Activated CD8-positive, alpha-beta memory T cell treated with anti-CD3 and anti-CD28 coated beads, Interleukin-2, amount 50 U/mL, for 48 hours (primary cell): ENCODE data around the gene GPC6.

Experiments
- DNase-seq: peaks from one replicate; pipeline ENCODE4 v3.0.0-alpha.2; 2020

GPC6 gene

DNA sequence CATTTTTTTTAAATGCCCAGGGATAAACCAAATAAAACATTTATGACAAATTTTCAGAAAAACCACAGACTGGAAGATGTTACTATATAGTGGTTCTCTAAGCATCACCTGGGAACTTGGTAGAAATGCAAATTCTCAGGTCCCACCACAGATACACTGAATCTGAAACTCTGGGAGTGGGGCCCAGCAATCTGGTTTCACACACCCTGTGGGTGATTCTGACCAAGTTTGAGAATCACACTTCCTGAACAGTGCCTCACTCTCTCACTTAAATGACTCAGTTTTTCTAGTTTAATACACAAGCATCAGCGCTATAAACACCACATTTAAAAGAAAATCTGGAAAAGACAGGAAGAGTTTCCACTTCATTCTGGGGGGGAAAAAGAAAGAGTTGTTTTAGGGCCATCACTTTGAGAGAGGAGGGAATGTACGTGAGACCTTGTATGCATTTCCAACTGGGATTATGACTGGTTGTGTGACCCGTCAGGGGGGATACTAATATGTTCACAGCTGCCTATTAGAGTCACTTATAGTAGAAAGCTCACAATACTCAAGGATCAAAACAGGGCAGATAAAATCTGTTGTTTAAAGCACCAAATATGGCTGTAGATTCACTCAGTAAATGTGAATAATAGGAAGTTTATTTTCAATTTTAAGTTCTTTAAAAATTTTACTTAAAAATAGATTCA, 567.7 kb downstream of the GPC6 start:
- DNase-seq: peak; percentile 66

DNA sequence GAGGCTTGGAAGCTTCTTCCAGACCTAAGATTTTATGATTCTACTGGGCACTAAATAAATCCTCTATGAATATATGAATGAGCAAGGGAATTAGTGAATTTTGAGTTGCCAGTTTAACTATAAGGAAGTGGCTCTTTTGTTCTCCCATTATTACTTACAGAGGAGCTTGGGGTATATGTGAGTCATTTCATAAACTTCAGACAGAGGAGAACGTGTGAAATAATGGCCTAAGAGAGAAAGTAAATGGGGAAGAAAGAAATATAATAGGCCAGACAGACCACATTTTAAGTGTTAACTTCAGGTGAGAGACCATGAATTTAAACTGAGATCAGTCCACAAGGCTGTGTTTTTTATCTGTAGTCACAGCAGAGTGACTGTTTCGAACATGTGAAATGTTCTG, 570.9 kb downstream of the GPC6 start:
- DNase-seq: no peak

DNA sequence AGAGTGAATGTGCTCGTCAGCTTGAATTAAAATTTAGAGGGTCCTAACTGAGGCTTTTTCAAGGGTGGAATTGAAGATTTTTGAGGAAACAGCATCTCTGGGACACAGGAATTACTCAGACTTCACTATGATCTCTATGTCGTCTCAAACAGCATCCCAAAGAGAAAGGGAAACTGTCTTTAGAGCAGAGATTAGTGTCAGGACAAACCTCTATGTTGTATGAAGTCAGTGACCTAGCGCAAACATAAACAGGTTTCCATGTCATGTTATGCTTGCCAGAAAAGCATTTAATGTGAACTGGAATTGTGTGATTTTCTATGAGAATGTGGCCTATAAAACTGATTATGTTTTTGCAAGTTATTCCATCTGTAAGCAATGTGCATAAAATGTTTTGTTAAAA, 573.7 kb downstream of the GPC6 start:
- DNase-seq: no peak

DNA sequence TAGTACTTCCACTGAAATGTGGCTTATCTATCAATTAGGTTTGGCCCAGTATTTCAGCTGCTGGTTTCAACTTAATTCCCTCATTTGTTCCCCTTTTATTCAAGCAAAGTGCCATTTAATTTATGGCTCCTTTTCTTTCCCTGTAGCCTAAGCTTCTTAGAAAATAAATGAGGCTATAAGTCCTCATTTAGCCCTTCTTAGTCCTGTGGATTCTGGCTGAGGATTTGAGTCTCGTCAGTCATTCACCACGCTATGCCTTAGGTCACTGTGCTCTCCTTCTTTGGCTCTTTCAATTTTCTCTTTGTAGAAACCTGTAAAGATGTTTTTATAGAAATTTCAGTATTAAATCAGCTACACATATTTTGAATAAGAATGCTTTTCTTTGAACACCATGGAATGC, 579.1 kb downstream of the GPC6 start:
- DNase-seq: no peak

DNA sequence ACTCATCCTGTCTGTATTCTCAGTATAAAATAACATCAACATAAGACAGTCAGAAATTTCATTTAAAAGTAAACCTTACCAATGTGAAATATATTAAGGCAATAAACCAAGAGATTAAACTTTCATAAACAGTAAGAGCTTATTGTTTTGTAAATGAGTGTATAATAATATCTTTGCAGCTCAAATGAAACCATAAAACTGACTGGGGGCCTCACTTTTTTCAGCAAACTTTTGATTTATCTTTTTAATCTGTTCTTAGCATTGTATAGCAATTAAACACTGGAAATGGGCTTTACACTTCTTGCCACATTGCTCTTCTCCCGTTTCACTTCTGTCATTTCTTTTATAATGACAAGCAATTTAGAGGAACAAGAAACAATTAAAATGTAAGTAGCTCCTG, 580.3 kb downstream of the GPC6 start:
- no peak for DNase-seq

DNA sequence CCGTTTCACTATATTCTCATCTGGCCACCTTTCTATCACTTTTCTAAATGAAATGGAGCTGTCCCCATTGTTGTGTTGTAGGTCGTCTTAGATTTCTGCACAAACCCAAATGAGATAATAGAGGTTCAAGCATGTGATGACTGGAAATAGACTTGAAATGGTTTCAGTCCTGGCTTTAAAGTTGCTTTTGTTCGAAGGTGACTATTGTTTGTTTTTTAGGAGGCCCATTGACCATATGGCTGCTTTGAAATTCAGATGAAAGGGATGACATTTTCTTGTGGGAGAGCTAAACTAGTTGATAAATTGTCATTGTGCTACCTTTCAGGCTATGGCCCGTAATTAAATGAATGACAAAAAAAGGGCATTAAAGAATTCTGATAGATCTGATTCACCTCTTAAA, 583.7 kb downstream of the GPC6 start:
- DNase-seq: no peak

DNA sequence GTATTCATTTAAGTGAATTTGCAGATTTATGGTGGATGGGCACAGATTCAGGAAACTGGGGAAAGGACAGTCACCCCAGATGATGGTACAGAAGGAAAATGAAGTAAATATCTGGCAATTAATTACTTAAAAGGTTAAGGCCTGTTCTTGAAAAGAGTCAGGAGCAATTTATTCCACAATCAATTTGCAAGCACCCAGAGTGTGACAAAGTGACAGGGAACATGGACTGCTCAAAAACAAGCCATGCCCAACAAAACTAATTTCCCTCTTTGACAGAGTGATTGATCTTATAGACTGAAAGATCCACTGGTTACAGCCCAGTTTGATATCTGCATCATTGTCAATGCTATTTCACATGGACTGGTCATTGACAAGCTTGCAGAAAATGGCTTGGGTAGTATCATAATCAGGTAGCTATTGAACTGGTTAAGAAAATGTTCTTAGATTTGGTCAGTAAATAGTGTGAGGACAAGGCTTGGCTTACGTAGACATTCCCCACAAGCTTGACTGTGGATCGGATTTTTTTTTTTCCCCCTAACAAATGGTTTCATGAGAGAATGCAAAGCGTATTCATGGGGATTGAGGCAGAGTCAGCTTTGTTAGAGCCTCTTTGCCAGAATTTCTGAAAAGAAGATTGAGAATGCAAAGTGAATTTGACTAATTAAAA, 584.6 kb downstream of the GPC6 start:
- no peak for DNase-seq

DNA sequence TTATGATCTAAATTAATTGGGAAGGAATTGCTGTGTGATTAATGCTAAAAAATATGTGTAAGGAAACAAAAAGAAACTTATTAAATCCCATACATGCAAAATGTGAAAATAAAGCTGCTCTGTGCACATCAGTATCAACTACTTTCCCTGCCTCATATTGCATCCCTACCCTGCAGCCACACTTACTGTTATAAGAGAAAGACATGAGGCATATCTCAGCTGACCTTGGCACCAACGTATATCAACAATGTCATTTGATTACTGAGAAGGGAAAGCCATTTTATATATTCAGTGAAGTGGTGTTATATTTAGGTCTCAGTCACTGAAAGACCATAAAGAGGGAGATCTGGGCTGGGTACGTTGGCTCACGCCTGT, 585.1 kb downstream of the GPC6 start:
- no peak for DNase-seq

DNA sequence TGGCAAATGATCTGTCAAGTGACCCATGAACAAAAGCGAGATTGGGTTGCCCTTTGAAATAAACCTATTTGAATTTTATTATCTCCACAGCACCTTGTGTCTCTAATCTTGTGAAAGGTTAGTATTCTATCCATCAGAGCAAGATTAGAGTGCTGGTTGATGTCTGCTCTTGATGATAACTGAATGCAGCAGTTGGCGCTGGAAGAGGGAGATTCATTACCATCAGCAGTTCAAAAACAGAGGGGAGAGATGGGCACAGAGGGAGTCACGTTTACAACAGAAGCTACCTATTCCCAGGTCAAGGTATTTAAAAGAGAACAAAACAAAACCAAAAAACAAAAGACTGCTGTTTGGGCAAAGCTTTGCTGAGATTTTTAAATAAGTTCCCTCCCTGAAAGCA, 588.1 kb downstream of the GPC6 start:
- no peak for DNase-seq

DNA sequence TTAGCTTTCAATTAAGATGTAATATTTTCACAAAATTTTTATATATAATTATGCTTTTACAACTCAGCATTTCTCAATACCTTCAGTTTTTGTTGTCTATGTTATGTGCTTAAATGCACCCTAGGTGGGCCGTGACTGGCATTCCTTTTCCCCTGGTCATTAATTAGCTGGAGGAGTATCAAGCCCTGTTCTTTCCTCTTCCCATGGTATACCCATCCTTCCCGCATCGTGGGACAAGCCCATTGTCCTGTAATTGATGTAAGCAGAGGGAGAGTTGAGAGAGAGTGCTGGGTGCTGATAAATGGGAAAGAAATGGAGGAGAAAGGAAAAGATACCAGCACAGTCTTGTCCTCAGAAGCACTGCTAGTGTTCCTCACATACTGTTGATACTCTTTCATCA, 591.7 kb downstream of the GPC6 start:
- no peak for DNase-seq

DNA sequence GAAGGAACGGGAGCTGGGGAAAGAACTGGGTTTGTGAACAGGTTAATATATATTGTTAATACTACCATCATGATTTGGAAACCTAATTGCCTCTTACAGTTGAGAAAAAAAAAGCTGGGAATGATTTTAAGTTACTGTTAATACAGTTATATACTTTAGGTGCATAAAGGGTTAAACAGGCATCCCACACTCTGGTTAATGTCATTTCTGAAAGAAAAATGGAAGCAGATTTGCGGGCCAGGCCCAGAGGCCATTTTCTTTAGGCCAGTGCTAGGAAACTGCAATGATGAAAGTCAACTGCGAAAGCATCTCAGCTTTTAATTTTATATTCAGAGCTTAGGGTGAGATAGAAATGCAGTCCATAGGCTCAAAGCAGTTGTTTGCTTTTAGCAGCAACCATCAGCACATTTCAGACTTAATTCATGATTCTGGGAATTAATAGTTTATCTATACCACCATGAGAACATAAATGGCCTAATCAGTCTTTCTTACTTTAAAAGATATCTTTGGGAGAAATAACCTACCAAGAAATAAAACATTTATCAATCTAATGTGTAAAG, 592.8 kb downstream of the GPC6 start:
- DNase-seq: no peak

DNA sequence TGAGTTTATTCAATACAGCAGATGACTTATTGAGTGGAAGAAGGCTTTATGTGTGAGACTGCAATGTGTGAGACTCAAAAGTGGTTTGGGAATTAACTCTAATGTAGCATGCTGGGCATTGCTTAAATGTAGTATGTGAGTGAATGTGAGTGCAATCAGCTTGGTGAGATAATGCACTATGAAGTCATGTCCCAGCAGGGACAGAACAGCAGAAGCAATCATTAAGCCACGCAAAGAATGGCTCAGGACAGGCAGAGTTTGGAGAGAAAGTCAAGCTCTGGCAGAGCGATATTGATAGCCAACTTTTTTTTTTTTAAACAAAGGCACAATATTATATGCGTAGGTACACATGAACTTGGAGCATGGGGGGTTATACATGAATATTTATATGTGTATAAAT, 597.7 kb downstream of the GPC6 start:
- DNase-seq: no peak

DNA sequence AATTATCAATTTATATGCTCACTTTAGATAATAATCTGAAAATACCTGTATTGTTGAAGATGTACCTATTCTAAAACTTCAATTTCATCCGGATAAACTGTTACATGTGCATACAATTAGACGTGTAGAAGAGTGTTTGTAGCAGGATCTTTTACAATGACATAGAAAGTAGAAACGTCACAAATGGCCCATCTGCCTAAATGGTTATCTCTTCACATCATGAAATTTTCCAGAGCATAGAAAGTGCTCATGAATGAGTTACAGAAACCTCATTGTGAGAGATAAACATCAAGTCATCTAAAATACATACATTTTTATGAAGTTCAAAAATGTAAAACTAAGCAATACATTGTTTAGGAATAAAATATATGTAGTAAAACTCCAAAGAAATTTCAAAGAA, 607.4 kb downstream of the GPC6 start:
- no peak for DNase-seq

DNA sequence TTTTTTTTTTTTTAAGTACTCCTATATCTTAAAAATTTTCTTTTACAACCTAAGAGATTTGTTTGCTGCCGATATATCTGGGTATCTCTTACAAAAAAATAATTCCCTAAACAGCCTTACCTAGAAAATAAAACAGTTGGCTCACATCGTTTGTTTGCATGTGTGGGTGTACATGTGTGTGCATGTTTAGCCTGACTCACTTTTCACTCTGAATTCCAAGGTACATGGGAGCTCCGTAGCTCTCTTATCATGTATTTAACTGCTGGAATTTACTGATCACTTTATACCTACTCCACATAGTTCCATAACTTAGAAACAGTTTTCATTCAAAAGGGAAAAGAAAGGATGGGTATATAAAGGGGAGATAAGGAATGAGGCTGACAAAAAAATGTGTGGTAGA, 616.5 kb downstream of the GPC6 start:
- DNase-seq: no peak

DNA sequence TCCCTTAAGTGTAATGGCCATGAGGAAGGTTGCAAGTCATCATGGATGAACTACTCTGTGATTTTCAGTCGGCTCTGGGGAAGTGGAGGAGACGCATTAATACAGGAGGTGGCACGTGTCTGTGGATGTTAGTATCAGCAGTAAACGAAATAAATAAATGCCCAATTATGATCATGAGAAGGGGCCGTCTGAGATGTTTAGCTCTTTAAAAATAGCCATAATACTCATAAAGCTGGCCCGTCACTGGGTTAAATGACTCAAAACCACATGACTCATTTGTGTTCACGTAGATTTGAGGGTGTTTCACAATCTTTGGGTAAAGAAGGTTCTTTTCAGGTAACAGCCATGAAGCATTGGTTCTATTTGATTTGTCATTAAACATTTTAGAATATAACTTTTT, 620.6 kb downstream of the GPC6 start:
- no peak for DNase-seq

DNA sequence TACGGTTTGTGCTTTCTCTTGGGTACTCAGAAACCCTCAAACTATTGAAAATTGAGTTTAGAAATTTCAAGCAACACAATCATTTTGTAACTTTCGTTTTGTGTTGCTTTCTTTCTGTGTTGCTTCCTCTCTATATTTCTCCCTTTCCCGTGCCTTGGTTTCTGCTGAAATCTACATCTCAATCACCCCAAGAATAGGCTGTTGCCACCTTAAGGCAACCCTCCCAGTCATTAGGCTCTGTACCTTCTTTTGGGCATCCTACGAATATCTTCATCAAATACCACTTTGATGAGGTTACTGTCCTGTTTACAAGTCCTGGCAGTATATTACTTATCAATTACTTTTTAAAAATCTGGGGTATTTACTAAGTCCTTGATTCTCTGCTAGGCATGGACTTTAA, 621.6 kb downstream of the GPC6 start:
- DNase-seq: no peak

DNA sequence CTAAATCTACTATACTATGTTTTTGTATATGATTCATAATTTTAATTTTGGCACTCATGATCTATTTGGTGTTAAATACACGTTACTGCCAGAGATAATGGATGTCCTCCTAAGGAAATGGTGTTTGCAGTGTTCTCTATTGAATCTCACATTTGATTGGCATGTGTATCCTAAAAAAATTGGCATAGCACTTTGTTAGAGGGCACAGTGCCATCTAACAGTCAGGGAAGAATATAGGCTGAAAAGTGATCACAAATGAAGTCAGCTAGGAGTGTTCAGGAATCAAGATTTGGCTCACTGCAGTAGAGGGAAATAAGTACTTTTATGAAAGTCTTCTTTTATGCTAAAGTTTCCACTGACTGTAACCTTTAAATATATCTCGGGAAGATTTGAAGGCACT, 624.6 kb downstream of the GPC6 start:
- DNase-seq: no peak

DNA sequence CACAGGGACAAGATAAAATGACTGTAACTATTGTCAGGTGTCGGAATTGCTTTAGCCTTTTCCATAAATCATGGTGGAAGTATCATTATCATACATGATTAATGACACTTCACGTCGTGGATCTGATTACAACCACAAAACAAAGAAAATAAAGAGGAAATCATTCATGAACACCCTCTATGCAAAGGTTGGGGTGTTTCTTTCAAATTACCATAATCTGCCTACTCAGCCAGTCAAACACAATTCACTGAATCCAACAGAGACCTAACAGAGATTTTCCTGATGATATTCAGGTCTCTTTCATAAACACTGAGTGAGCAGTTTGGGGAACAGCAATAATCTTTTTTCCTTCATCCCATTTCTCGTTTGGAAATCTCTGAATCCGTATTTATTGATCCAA, 627.3 kb downstream of the GPC6 start:
- DNase-seq: no peak

DNA sequence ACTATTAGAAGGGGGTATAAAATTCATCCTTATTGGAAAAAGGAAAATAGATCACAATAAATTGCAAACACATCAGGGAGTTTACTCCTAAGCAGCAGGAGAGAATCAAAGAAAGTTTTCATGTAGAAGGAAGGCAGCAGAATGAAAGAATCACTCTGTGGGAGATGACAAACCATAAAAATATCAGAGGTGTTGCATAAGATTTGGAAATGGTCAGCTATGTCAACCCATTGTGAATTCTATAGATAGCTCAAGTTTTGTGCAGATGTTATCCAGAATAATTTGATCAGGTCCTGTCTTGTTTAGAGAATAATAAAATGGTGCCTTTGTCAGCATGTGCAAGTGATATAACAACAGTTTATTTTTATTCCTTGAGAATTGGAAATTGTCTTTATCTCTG, 630.5 kb downstream of the GPC6 start:
- no peak for DNase-seq

DNA sequence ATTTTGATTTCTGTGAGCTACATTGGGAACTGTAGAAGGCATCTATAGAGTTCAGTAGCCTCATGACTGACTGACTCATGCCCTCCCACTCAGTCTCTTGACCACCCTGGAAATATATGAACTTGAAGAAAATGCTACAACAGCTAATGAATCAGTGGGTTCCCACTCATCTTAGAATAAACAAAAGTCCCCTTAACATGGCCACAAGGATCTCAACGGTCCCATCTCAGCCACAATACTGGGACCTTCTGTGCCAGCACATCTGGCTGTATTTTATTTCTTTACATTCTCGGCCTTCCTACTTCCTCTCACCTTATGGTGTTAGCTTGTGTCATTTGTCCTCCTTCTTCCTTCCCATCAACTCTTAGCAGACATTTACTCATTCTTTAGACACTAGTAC, 633.1 kb downstream of the GPC6 start:
- no peak for DNase-seq

DNA sequence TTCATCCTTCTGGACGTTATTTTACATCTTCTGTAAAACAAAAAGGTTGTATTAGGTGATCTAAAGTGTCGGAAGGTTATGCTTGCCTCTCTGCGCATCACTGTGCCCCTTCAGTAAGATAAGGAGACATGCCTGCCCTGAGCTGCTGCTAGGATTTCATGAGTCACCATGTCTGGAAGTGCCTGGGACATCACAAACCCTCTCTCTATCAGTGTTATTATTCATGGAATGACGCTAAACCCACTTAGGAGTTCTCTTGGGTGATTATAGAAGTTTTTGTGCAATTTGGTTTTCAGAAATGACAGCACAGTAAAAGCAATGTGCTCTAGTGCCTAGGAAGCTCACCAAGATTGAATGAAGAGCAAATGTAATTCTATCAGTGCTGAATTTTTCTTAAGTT, 635.2 kb downstream of the GPC6 start:
- DNase-seq: no peak

DNA sequence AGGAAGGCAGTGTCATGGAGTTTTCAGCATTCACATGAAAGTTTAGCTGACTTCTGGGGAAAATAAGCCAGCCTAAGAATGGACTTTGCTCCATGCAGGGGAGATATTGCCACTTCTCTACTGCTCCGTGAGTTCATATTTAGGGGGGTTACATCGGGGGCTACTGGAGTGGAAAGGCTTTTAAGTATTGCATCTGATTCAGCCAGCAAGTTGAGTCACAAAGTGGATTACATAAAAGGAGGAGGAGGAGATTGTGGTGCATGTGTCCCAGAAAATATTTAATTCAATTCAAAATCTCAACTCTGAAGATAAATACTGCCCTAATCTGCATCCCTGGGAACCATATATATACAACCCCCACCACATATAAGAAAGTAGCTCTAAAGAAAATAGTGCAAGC, 635.7 kb downstream of the GPC6 start:
- no peak for DNase-seq

DNA sequence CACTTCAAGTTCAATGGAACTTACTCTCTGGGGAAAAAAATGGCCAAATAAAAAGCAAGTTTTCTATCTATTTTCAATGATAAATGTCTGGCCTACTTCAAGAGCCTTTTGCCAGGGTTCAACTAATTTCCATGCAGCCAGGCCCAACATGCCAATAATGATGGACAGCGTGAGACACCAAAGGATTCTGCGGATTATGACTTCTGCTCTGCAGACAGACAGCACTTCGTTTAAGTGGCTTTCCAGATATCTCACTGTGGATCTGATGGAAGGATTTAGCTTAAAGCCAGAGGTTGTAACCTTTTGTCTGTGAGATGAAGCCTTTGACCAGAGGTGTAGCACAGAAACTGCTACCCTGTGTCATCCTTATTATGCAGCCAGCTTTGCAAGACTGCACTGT, 638.6 kb downstream of the GPC6 start:
- no peak for DNase-seq

DNA sequence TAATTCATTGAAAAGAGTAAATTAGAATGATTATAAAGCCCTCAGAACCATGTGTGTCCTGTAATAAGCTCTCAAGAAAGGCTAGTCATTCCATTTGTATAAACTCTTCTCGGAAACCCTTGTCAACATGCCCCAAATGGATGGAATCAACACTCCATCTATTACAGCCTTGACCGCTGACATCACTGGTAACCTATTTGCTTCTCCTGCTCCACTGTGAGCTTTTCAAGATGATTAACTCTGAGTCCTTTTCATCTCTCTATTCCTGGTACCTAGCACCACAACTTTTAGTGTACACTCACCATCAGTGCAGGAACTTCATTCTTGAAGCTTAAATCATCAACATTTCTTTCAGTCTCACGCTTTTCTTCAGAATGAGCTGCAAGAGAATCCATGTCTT, 640.9 kb downstream of the GPC6 start:
- DNase-seq: no peak

DNA sequence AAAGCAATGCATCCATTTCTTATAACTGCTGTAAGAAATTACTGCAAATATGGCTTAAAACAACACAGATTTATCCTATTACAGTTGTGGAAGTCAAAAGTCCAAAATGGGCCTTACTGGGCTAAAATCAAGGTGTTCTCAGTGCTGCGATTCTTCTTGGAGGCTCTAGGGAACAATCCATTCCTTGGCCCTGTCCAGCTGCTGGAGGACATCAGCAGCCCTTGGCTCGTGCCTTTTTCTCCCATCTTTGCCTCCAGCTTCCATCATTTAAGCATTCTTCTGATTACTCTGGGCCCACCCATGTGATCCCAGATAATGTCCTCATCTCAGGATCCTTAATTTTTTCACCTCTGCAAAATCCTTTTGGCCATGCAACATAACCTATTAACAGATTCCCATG, 645.8 kb downstream of the GPC6 start:
- no peak for DNase-seq
